ENCODE measurements around the gene OR7G2.

GRCh38 chr19:9075064-9075949 is 32.0 kb downstream of the OR7G2 start:
- TF ChIP-seq CTCF (IDR thresholded peaks at IDR 0.05), result no peak
- TF ChIP-seq EZH2 (IDR thresholded peaks at IDR 0.05; ENCODE audit: borderline replicate concordance, insufficient read depth, low read depth, low read length, poor library complexity, severe bottlenecking), result no peak
